GM12801 (cell line): ENCODE results near the gene IRAK4.

Experiments
- CTCF ChIP-seq: IDR thresholded peaks from one replicate; pipeline ENCODE4 v1.5.1; 2011; ENCODE audit warnings: control low read depth; ENCODE audit not compliant: insufficient read length; ENCODE audit errors: extremely low read depth

The IRAK4 gene

GRCh38 chr12:43733687-43734086, 25.1 kb upstream of the IRAK4 start:
- no peak for TF ChIP-seq CTCF

GRCh38 chr12:43736927-43737440, 21.8 kb upstream of the IRAK4 start:
- no peak for TF ChIP-seq CTCF

GRCh38 chr12:43737646-43738045, 21.1 kb upstream of the IRAK4 start:
- TF ChIP-seq CTCF: no peak

DNA sequence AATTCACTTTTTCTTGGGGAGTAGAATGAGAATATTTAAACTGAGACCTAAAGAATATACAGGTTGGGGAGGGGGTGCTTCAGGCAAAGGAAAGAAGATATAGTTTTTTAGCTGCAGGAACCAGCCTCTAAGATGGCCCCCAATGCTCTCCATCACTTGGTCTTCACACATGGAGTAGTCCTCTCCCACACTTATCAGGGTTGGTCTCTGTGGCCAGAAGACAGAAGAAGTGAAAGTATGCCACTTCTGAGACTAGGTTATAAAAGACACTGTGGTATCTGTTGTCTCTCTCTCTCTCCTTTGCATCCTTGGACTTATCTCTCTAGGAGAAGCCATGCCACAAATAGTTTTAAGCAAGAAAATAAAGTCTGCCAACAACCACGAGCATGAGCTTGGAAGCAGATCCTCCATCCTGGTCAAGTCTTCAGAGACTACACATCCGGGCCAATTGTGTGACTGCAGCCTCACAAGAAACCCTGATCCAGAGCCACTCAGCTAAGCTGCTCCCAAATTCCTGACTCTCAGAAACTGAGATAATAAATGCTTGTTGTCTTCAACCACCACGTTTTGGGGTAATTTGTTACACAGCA, 18.1 kb upstream of the IRAK4 start:
- no peak for TF ChIP-seq CTCF

DNA sequence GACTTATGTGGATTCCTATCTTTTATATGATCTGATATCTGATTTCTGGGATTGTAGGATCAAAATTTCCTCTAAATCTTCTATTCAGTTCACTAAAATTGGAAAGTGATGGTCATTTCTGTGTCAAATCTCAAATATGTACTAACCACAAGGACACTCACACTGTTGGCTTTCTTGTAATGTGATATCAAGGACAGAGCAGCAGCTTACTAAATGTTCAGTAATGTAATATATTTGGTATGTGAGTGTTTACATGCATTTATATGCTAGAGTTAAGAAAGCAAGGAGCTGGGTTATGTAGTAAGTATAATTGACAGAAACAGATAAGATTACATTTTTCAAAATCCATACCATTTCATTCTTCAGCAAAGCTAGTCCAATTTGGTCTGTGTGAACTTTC, 16.6 kb upstream of the IRAK4 start:
- TF ChIP-seq CTCF: no peak

- TF ChIP-seq CTCF: no peak
Measured at GRCh38 chr12:43744826-43745225, 13.9 kb upstream of the IRAK4 start.

DNA sequence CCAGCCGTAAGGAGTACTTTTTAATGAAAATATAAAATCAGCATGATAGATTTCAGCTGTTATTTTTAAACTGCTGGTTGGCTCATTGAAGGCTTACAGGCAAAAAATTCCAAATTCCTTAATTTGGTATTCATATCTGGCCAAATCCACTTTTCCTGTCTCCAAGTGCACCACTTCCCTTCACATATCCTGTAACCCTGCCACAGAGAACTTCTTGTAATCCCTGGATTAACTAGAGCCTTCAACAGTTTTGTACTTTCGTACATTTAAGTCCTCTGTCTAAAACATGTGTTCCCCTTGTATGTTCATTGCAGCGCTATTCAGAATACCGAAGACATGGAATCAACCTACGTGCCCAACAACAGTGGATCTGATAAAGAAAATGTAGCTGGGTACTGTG, 9.7 kb upstream of the IRAK4 start:
- no peak for TF ChIP-seq CTCF
